ENCODE data around the gene PAPOLG. TPM values are rescaled to one million over a fixed set of nuclear protein-coding genes. Genes with fewer than 3 reads are reported as not detected.
"Not testable (repeated sequence)": the region's sequence is repeated elsewhere in the genome, so short reads cannot be mapped to it uniquely, and the experiment has no call there.

The PAPOLG gene
- total RNA-seq, 2 donors from 2014 or later, result 18.1 to 19.1 TPM

DNA sequence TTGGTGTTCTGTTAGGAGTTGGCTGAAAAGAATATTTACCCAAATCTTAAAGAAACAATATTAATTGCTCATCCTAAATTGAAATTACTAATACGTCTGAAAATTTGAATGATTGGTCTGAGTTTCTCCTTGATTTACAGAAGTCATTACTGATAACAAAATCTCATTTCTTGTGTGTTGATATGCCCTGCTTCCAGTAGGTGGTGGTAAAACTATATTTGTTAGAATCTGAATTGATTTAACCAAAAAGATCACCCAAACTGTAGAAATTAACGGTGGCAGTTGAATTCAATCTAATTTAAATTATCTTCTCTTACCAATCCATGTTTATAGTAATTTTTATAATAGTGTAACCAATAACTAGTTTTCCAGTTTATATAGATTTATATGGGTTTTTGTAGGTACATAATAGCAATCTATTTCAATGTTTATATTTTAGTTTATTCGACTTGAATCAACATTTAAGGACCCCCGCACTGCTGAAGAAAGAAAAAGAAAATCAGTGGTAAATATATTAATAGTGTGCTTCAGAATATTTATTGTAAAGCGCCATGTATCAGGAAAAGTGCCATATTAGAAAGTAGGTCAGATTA lies 38.3 kb downstream of the PAPOLG start:
- Mint-ChIP-seq H3K27me3 (no peaks in the 10 kb centered on the region), H3K4me3 (no peak overlapping the region), H3K27ac (no peak overlapping the region), H3K36me3 (ENCODE audit: low read depth) (peaks cover 5% of the 10 kb centered on the region), H3K4me1 (peaks cover 9% of the 10 kb centered on the region)
- ATAC-seq (peak; percentile 54), DNase-seq (no peak)
- no peaks in the 10 kb centered on the region for H3K9me3 ChIP-seq (ENCODE audit: control insufficient read depth, low read length, poor library complexity, severe bottlenecking)

DNA sequence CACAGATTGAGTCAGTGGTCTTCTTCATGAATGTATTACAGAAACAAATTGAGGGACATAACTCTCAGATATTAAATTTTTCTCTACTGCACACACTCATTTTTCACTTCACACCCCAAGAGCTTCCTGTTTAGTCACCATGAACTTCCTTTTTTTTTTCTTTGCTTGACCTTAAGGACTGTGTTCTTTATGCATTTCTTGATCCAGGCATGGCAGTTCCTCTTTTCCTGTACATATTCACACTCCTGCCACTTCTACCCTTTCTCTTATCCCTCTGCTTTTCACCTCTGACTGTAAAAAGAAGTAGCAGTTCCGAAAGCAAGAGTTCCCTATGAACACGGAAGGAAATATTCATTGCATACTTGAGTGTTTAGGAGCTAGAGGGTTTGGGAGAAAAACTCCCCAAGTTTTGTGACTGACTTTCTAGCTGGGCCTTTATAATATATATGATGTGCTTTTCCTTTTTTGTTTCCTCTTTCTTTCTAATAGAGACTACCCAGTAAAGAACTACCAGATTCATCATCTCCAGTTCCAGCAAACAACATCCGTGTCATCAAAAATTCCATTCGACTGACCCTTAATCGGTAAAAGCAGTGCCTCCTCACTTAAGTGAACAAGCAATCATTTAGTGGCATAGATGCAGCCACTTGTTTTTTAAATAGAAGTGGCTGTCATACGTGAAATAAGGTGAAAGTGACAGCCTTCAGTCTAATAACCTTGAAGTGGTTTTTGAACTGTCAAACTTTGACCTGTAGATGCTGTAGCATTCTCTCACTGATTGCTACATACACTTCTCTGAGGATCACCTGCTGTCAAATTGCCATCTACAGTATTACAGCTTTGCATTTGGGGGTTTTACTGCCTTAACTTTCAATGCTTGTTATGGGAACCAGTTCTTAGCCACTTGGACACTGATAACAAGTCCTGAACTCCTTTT lies 40.8 kb downstream of the PAPOLG start:
- H3K27ac Mint-ChIP-seq, result peak overlapping the region; percentile 89
- H3K4me3 Mint-ChIP-seq, result no peak overlapping the region
- peak; percentile 39 for ATAC-seq
- H3K27me3 Mint-ChIP-seq, result no peaks in the 10 kb centered on the region
- H3K4me1 Mint-ChIP-seq, result peaks cover 7% of the 10 kb centered on the region
- no peaks in the 10 kb centered on the region for H3K9me3 ChIP-seq (ENCODE audit: control insufficient read depth, low read length, poor library complexity, severe bottlenecking)
- DNase-seq, result no peak
- H3K36me3 Mint-ChIP-seq (ENCODE audit: low read depth), result peaks cover 6% of the 10 kb centered on the region

DNA sequence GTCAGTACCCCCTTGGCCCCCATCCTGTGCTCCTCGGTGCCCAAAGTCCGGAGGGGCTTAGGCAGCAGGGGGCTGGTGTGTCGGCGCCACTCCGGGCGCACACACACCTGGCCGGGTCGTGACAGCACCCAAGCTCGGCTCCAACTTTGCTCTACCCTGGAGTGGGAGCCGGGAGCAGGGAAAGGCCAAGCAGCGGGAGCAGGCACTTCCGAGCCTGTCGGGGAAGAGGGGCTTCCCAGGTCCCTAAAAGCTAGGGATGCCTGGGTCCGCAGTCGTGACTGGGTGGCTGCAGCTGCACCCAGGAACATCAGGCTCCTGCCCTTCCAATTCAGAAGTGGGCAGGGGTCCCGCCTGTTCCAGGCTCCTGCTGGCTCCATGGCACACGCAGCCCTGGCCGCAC lies 48.4 kb downstream of the PAPOLG start:
- H3K9me3 ChIP-seq (ENCODE audit: control insufficient read depth, low read length, poor library complexity, severe bottlenecking), result no peaks in the 10 kb centered on the region
- Mint-ChIP-seq H3K4me3 (no peak overlapping the region), H3K27ac (peak overlapping the region; percentile 83), H3K4me1 (peaks cover 35% of the 10 kb centered on the region), H3K36me3 (ENCODE audit: low read depth) (peaks cover under 1% of the 10 kb centered on the region), H3K27me3 (no peaks in the 10 kb centered on the region)
- ATAC-seq (no peak), DNase-seq (no peak)

DNA sequence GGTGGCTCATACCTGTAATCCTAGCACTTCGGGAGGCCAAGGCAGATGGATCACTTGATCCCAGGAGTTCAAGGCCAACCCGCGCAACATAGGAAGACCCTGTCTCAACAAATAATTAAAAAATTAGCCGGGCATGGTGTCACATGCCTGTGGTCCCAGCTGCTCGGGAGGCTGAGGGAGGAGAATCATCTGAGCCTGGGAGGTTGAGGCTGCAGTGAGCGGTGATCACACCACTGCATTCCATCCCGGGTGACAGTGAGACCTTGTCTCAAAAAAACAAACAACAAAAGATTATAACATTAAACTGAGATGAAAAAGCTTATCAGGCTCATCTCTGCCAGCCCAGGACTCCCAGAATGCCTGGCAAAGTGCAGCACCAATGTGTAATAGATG lies 50.5 kb downstream of the PAPOLG start:
- Mint-ChIP-seq H3K4me3 (peak overlapping the region; percentile 31), H3K36me3 (ENCODE audit: low read depth) (no peaks in the 10 kb centered on the region), H3K27me3 (no peaks in the 10 kb centered on the region), H3K4me1 (peaks cover 43% of the 10 kb centered on the region), H3K27ac (peak overlapping the region; percentile 87)
- DNase-seq (no peak), ATAC-seq (no peak)
- H3K9me3 ChIP-seq (ENCODE audit: control insufficient read depth, low read length, poor library complexity, severe bottlenecking), result no peaks in the 10 kb centered on the region

DNA sequence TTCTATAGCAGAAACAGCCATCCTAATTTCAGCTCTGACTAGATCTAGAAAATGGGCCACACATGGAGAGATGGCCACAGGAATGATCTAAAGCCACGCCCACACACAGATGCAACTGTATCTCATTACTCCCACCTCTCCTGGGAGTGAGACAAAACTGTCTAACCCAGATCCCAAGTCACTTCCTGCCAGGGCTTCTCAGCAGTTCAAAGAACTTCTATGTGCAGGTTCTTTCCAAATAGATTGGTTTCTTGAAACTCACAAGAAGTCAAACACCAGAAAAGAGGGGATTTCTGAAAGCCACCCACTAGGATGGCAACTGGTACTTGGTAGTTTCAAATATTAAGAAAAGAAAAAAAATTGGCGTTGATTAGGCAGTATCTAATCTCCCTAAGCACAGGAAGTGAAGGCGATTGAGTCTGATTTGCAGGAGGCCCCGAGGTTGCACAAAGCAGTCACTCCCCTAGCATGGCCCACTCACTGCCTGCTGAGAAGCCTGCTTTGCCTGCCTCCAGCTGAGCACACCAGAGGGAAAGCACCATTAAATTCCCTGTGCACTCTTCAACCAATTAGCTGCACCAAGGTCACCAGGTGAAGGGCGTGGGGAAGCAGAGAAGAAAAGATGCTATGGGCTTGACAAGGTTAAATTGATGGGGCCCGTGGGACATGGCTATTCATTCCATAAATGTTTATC lies 51.1 kb downstream of the PAPOLG start:
- Mint-ChIP-seq H3K36me3 (ENCODE audit: low read depth) (no peaks in the 10 kb centered on the region), H3K27me3 (no peaks in the 10 kb centered on the region), H3K27ac (peak overlapping the region; percentile 87), H3K4me1 (peaks cover 43% of the 10 kb centered on the region), H3K4me3 (peak overlapping the region; percentile 31)
- DNase-seq (no peak), ATAC-seq (peak; percentile 77)
- H3K9me3 ChIP-seq (ENCODE audit: control insufficient read depth, low read length, poor library complexity, severe bottlenecking), result no peaks in the 10 kb centered on the region

- H3K9me3 ChIP-seq (ENCODE audit: control insufficient read depth, low read length, poor library complexity, severe bottlenecking), result no peaks in the 10 kb centered on the region
- peaks cover 3% of the 10 kb centered on the region for H3K27me3 Mint-ChIP-seq
- H3K36me3 Mint-ChIP-seq (ENCODE audit: low read depth), result no peaks in the 10 kb centered on the region
- DNase-seq (no peak), ATAC-seq (no peak)
- no peak overlapping the region for H3K27ac Mint-ChIP-seq
- H3K4me1 Mint-ChIP-seq, result peaks cover 43% of the 10 kb centered on the region
- no peak overlapping the region for H3K4me3 Mint-ChIP-seq
These were observed 52.3 kb downstream of the PAPOLG start for GRCh38 chr2:60808330-60808801.

- no peak for DNase-seq
- Mint-ChIP-seq H3K27ac (no peak overlapping the region), H3K4me1 (peaks cover 35% of the 10 kb centered on the region), H3K27me3 (peaks cover 8% of the 10 kb centered on the region), H3K4me3 (no peak overlapping the region), H3K36me3 (ENCODE audit: low read depth) (no peaks in the 10 kb centered on the region)
- ATAC-seq, result no peak
- H3K9me3 ChIP-seq (ENCODE audit: control insufficient read depth, low read length, poor library complexity, severe bottlenecking), result no peaks in the 10 kb centered on the region
These were observed 55.7 kb downstream of the PAPOLG start for GRCh38 chr2:60811491-60812375.

- peaks cover 32% of the 10 kb centered on the region for H3K4me1 Mint-ChIP-seq
- H3K36me3 Mint-ChIP-seq (ENCODE audit: low read depth); H3K27ac Mint-ChIP-seq; H3K9me3 ChIP-seq (ENCODE audit: control insufficient read depth, low read length, poor library complexity, severe bottlenecking); H3K27me3 Mint-ChIP-seq; H3K4me3 Mint-ChIP-seq; DNase-seq; ATAC-seq: not testable (repeated sequence)
These were observed 61.1 kb downstream of the PAPOLG start for GRCh38 chr2:60817191-60817590.

- ATAC-seq (no peak), DNase-seq (no peak)
- no peaks in the 10 kb centered on the region for H3K9me3 ChIP-seq (ENCODE audit: control insufficient read depth, low read length, poor library complexity, severe bottlenecking)
- H3K4me3 Mint-ChIP-seq, result no peak overlapping the region
- no peaks in the 10 kb centered on the region for H3K36me3 Mint-ChIP-seq (ENCODE audit: low read depth)
- peaks cover 6% of the 10 kb centered on the region for H3K27me3 Mint-ChIP-seq
- H3K4me1 Mint-ChIP-seq, result peaks cover 32% of the 10 kb centered on the region
- peak overlapping the region; percentile 87 for H3K27ac Mint-ChIP-seq
These were observed 62.2 kb downstream of the PAPOLG start for GRCh38 chr2:60818272-60818671.

GRCh38 chr2:60819155-60819862 lies 63.2 kb downstream of the PAPOLG start:
- Mint-ChIP-seq H3K4me3 (peak overlapping the region; percentile 75), H3K27ac (peak overlapping the region; percentile 87), H3K36me3 (ENCODE audit: low read depth) (no peaks in the 10 kb centered on the region), H3K27me3 (no peaks in the 10 kb centered on the region), H3K4me1 (peaks cover 32% of the 10 kb centered on the region)
- ATAC-seq (peak; percentile 99), DNase-seq (peak; percentile 55 to 72 (median 69))
- H3K9me3 ChIP-seq (ENCODE audit: control insufficient read depth, low read length, poor library complexity, severe bottlenecking), result no peaks in the 10 kb centered on the region

DNA sequence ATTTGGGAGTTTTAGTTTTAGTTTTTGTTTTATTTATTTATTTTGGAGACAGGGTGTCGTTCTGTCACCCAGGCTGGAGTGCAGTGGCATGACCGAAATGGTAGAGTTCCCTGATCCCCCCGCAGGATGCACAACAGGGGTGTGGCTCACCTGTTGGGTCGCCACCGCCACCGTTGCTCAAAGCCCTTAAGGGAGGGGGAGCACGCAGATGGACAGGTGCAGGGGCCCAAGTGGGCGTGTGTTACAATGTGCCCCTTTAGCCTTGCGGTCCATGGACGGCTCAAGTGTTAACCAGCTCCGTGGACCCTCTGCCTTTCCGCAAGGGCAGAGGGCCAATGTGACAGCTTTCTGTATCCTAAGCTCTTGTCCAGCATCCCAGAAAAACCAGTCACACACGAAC lies 63.9 kb downstream of the PAPOLG start:
- no peak for ATAC-seq

More for the DNA sequence above, 63.9 kb downstream of the PAPOLG start:
- Mint-ChIP-seq H3K4me1 (peaks cover 32% of the 10 kb centered on the region), H3K27ac (peak overlapping the region; percentile 87), H3K27me3 (no peaks in the 10 kb centered on the region), H3K36me3 (ENCODE audit: low read depth) (no peaks in the 10 kb centered on the region), H3K4me3 (peak overlapping the region; percentile 75)
- no peak for DNase-seq
- no peaks in the 10 kb centered on the region for H3K9me3 ChIP-seq (ENCODE audit: control insufficient read depth, low read length, poor library complexity, severe bottlenecking)
